Thymus (tissue), 11 donors: ENCODE results near the gene NPFFR2. TPM values are rescaled to one million over a fixed set of nuclear protein-coding genes. Genes with fewer than 3 reads are reported as not detected.
A peak's percentile ranks its signal among the peaks of the same experiment; 100 is the strongest.

ENCODE experiments used
- DNase-seq, 9 donors: peaks; one replicate each; pipeline ENCODE4 v3.0.0-alpha.2; 2013; ENCODE audit warnings: low spot score in 9 of 9, low read depth in 6 of 9, missing footprints in 1 of 9
- H3K27ac ChIP-seq, 2 donors: one replicate each; pipeline ENCODE4 v1.5.1; 2013; ENCODE audit warnings: control low read depth in 1 of 2, low read depth in 1 of 2, low read length in 1 of 2, mild to moderate bottlenecking in 1 of 2, moderate library complexity in 1 of 2
- H3K27me3 ChIP-seq, 2 donors: one replicate each; pipeline ENCODE4 v1.5.1; 2013; ENCODE audit warnings: low read length in 1 of 2; ENCODE audit not compliant: control insufficient read depth in 2 of 2, insufficient read depth in 1 of 2
- H3K36me3 ChIP-seq, 2 donors: one replicate each; pipeline ENCODE4 v1.5.1; 2013; ENCODE audit warnings: low read length in 1 of 2, mild to moderate bottlenecking in 1 of 2, moderate library complexity in 1 of 2; ENCODE audit not compliant: control insufficient read depth in 2 of 2, insufficient read depth in 2 of 2
- H3K4me1 ChIP-seq, 2 donors: one replicate each; pipeline ENCODE4 v1.5.1; 2013; ENCODE audit warnings: low read length in 2 of 2; ENCODE audit not compliant: control insufficient read depth in 2 of 2, insufficient read depth in 2 of 2
- H3K4me3 ChIP-seq, 2 donors: one replicate each; pipeline ENCODE4 v1.5.1; 2013; ENCODE audit warnings: low read length in 2 of 2, control low read depth in 1 of 2, mild to moderate bottlenecking in 1 of 2
- H3K9me3 ChIP-seq, 2 donors: one replicate each; pipeline ENCODE4 v1.5.1; 2013; ENCODE audit warnings: low read length in 1 of 2, mild to moderate bottlenecking in 1 of 2; ENCODE audit not compliant: control insufficient read depth in 2 of 2, insufficient read depth in 1 of 2
- WGBS: extraction: QIAGEN DNeasy Blood & Tissue Kit; methylation state at CpG from one replicate; pipeline ENCODE4 v1.1.7; 2013; 5-methylcytosine and 5-hydroxymethylcytosine counted together
- polyA plus RNA-seq: library from polyadenylated mRNA; stranded (reverse); fragments of 200-250 nt; gene quantifications from one replicate; pipeline ENCODE4 v1.2.3, GENCODE V29; 2013
- total RNA-seq: library from RNA; stranded (reverse); fragments of 120-200 nt; gene quantifications from one replicate; pipeline ENCODE4 v1.2.4, GENCODE V29; 2013
- donor health status: healthy.

The NPFFR2 gene
- total and polyA plus RNA-seq, 2 donors: 6.7 to 8.8 TPM

GRCh38 chr4:72094059-72094797 lies 62.4 kb downstream of the NPFFR2 start:
- no peak overlapping the region for H3K27ac ChIP-seq
- no peaks in the 10 kb centered on the region for H3K36me3 ChIP-seq
- H3K4me1 ChIP-seq: no peaks in the 10 kb centered on the region
- no peaks in the 10 kb centered on the region for H3K27me3 ChIP-seq
- 94% methylated on average over 5 of the region's 5 CpGs for WGBS
- DNase-seq: no peak
- no peaks in the 10 kb centered on the region for H3K9me3 ChIP-seq
- no peak overlapping the region for H3K4me3 ChIP-seq

GRCh38 chr4:72107456-72107855 lies 75.7 kb downstream of the NPFFR2 start:
- Histone ChIP-seq H3K9me3 (no peaks in the 10 kb centered on the region), H3K27me3 (no peaks in the 10 kb centered on the region), H3K4me3 (no peak overlapping the region), H3K27ac (no peak overlapping the region), H3K4me1 (no peaks in the 10 kb centered on the region), H3K36me3 (no peaks in the 10 kb centered on the region)
- no peak for DNase-seq

DNA sequence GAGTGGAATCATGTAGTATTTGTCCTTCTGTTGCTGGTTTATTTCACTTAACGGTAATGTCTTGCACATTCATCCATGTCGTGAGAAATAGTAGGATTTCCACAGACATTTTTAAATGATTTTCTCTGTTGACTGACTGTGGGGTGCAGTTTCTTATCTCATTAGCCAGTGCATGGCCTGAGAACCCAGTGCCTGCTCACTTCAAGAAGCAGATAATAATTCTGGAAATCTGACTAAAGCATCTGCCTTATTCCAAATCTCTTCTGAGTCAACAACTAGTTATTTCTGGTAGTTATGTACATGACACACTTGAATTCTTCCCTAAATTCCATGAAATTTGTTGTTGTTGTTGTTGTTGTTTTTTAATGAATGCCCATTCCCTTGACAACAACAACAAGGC lies 77.6 kb downstream of the NPFFR2 start:
- Histone ChIP-seq H3K9me3 (no peaks in the 10 kb centered on the region), H3K4me3 (no peak overlapping the region), H3K27me3 (no peaks in the 10 kb centered on the region), H3K27ac (no peak overlapping the region), H3K4me1 (no peaks in the 10 kb centered on the region), H3K36me3 (no peaks in the 10 kb centered on the region)
- DNase-seq: no peak
- whole genome bisulfite sequencing: 96% methylated on average over 2 of the region's 2 CpGs

DNA sequence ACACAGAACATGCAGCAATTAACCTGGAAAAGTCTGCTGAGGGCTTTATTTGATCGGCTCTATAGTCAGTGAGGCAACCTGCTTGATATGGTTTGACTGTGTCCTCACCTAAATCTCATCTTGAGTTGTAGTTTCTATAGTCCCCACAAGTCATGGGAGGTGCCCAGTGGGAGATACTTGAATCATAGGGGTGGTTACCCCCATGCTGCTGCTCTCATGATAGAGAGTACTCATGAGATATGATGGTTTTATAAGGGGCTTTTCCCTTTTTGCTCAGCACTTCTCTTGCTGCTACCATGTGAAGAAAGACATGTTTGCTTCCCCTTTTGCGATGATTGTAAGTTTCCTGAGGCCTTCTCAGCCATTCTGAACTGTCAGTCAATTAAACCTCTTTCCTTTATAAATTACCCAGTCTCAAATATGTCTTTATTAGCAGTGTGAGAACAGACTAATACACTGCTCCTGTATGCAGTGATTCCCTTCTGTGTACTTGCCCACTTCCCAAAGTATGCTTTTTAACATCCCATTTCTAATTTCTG lies 78.2 kb downstream of the NPFFR2 start:
- Histone ChIP-seq H3K36me3 (no peaks in the 10 kb centered on the region), H3K27ac (no peak overlapping the region), H3K4me1 (no peaks in the 10 kb centered on the region), H3K9me3 (no peaks in the 10 kb centered on the region), H3K27me3 (no peaks in the 10 kb centered on the region), H3K4me3 (no peak overlapping the region)
- no peak for DNase-seq
- WGBS: 81% methylated on average over 2 of the region's 2 CpGs

GRCh38 chr4:72110886-72111285 lies 79.1 kb downstream of the NPFFR2 start:
- Histone ChIP-seq H3K27me3 (no peaks in the 10 kb centered on the region), H3K4me1 (no peaks in the 10 kb centered on the region)
- 99% methylated on average over 1 of the region's 1 CpG for WGBS

GRCh38 chr4:72111863-72112262 lies 80.1 kb downstream of the NPFFR2 start:
- Histone ChIP-seq H3K4me3 (no peak overlapping the region), H3K4me1 (no peaks in the 10 kb centered on the region), H3K9me3 (no peaks in the 10 kb centered on the region), H3K27me3 (no peaks in the 10 kb centered on the region), H3K27ac (peak overlapping the region in 1 of 2 donors; percentile 27), H3K36me3 (no peaks in the 10 kb centered on the region)
- no peak for DNase-seq

More at GRCh38 chr4:72110886-72111285, 79.1 kb downstream of the NPFFR2 start:
- Histone ChIP-seq H3K36me3 (no peaks in the 10 kb centered on the region), H3K4me3 (no peak overlapping the region), H3K9me3 (no peaks in the 10 kb centered on the region), H3K27ac (no peak overlapping the region)
- DNase-seq: no peak

DNA sequence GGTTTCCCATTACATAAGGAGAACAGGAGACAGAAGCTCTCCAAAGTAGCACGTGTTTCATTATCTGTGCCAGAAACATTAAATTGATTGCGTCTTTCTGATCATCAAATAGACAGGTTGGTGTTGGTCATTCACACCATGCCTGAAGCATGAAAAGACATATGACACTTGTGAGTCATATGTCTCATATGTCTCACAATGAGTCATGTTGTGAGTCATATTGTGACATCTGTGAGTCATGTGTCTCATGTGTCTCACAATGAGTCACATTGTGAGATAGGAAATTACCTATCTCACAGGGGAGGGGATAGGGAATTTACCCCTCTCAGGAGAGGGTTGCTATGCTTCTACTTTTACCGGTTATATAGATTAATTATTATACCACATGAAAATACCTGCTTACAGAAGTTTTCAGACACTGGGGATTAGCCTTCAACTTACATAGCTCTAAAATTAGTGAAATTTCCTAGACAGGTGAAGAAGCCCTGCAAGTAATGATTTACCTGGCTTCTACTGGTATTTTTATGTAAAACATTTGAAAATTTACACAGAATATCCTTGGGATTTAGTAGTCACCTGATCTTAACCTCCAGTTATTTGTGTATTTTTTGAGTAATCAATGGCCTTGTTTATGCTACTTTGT lies 80.8 kb downstream of the NPFFR2 start:
- peak in 1 of 9 donors; percentile 28 for DNase-seq
- H3K4me1 ChIP-seq: no peaks in the 10 kb centered on the region
- H3K36me3 ChIP-seq: no peaks in the 10 kb centered on the region
- H3K27me3 ChIP-seq: no peaks in the 10 kb centered on the region
- H3K27ac ChIP-seq: peak overlapping the region in 1 of 2 donors; percentile 65
- no peaks in the 10 kb centered on the region for H3K9me3 ChIP-seq
- H3K4me3 ChIP-seq: no peak overlapping the region
- WGBS: 90% methylated on average over 3 of the region's 3 CpGs

DNA sequence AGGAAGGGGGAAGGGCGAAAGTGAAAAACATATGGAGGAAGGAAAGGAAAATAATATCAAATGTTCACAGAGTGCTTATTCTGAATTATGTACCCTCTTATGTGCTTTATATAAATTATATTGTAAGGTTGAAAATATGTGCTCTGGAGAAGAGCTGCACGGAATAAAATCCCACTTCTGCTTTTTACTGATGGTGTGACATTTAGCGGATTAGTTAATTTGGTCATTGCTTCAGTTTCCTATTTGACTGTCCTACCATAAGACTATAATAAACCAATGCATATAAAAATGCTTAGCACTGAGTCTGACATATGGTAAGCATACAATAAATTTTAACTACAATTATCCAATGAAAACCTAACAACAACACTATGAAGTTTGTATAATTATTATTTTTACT lies 86.2 kb downstream of the NPFFR2 start:
- WGBS: 76% methylated on average over 3 of the region's 3 CpGs
- Histone ChIP-seq H3K36me3 (no peaks in the 10 kb centered on the region), H3K4me1 (no peaks in the 10 kb centered on the region), H3K27ac (no peak overlapping the region), H3K9me3 (no peaks in the 10 kb centered on the region), H3K4me3 (no peak overlapping the region), H3K27me3 (no peaks in the 10 kb centered on the region)
- DNase-seq: no peak

DNA sequence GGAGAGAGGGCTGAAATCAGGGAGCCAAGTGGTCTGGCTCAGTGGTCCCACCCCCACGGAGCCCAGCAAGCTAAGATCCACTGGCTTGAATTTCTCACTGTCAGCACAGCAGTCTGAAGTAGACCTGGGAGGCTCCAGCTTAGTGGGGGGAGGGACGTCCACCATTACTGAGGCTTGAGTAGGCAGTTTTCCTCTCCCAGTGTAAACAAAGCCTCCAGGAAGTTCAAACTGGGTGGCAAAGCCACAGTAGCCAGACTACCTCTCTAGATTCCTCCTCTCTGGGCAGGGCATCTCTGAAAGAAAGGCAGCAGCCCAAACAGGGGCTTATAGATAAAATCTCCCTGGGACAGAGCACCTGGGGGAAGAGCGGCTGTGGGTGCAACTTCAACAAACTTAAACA lies 88.1 kb downstream of the NPFFR2 start:
- no peak overlapping the region for H3K27ac ChIP-seq
- 73% methylated on average over 3 of the region's 3 CpGs for WGBS
- H3K9me3 ChIP-seq: no peaks in the 10 kb centered on the region
- H3K4me3 ChIP-seq: no peak overlapping the region
- no peak for DNase-seq
- no peaks in the 10 kb centered on the region for H3K4me1 ChIP-seq
- no peaks in the 10 kb centered on the region for H3K27me3 ChIP-seq
- H3K36me3 ChIP-seq: no peaks in the 10 kb centered on the region
